Right cardiac atrium (tissue), 5 donors: Measurements from ENCODE around the gene ABR. TPM values are rescaled to one million over a fixed set of nuclear protein-coding genes. Genes with fewer than 3 reads are reported as not detected.
A peak's percentile ranks its signal among the peaks of the same experiment; 100 is the strongest.

ENCODE experiments used
- ATAC-seq, 2 donors: fragments of 200-7000 bp; cut with Tn5 transposase; one replicate each; pipeline versions ENCODE4 v1.8.0 to v1.9.1; 2020; ENCODE audit warnings: moderate library complexity in 2 of 2, mild to moderate bottlenecking in 1 of 2
- DNase-seq, 3 donors: peaks; one replicate each; pipeline ENCODE4 v3.0.0-alpha.2; 2020
- H3K27ac ChIP-seq: one replicate; pipeline ENCODE4 v1.5.1; 2013; ENCODE audit warnings: mild to moderate bottlenecking, low read length, control low read depth, moderate library complexity
- H3K27me3 ChIP-seq: one replicate; pipeline ENCODE4 v1.6.1; 2013; ENCODE audit not compliant: control insufficient read depth, insufficient read depth
- H3K4me1 ChIP-seq: one replicate; pipeline ENCODE4 v1.6.1; 2013; ENCODE audit warnings: low read length; ENCODE audit not compliant: control insufficient read depth, insufficient read depth
- H3K4me3 ChIP-seq: one replicate; pipeline ENCODE4 v1.5.1; 2013; ENCODE audit warnings: low read length, control low read depth
- H3K9me3 ChIP-seq: one replicate; pipeline ENCODE4 v1.6.1; 2013; ENCODE audit warnings: low read length; ENCODE audit not compliant: control insufficient read depth
- WGBS: extraction: QIAGEN DNeasy Blood & Tissue Kit; methylation state at CpG from one replicate; pipeline ENCODE4 v1.1.7; 2013; 5-methylcytosine and 5-hydroxymethylcytosine counted together
- intact Hi-C, 4 donors: fragments of 100-400 bp; cut with DNase I; formaldehyde crosslinking; loops; one replicate each; pipeline versions ENCODE4 v1.11.0 to v1.14.0; 2022 to 2023
- polyA plus RNA-seq: library from polyadenylated mRNA; stranded (reverse); fragments of 200-250 nt; gene quantifications from one replicate; pipeline ENCODE4 v1.2.3, GENCODE V29; 2013
- total RNA-seq, 4 donors: library from RNA; stranded (reverse); fragmentation: NEBNext Ultra II Directional; extraction: Animal tissue kit (Norgen Biotek cat#: 25700); gene quantifications; one replicate each; pipeline ENCODE4 v1.2.1, GENCODE V29; 2021
- donor health status: healthy with polysubstance abuse.
- donor health status: DM: no; HTN: yes; CAD: no.
- donor health status: DM: no; HTN: no; CAD: no.
- donor health status: DM: no; HTN: yes; CAD: no; lungs with severe emphysema.
- donor health status: DM: yes; HTN: yes; CAD: no.

Gene ABR
- total and polyA plus RNA-seq, 5 donors: 77.4 to 164 (median 145) TPM

DNA sequence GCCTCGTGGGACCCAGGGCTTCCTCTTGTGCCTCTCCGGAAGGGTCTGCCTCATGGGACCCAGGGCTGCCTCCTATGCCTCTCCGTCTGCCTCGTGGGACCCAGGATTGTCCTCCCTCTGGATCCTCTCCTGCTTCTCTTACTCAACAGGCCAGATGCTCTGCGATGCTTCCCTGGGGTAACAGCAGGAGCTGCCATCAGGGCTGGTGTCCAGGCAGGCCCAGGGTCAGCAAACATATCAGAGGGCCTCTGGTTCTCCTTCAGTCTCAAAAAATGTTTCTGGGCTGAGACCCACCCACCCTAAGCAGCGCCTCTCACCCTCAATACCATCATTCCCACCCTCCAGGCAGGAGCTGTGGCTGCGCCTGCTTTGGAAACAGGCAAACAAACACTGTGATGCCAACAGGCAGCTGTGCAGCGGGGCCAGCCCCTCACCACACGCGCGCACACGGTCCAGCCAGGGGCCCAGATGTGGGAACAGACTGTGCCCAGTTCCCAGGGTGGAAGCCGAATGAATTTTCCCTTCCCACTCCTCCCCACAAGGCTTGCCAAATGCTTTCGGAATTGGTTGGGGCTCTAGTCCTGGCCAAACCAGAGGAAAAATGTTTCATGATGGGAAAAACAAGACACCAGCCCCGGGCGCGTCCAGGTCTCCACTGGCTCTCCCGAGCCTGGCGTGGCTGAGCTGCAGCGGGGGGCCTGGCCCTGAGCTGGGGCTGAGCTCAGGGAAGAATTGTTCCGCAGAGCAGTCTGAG is 171.6 kb downstream of the ABR start:
- Histone ChIP-seq H3K4me3 (no peak overlapping the region), H3K27ac (peak overlapping the region; percentile 34), H3K9me3 (no peaks in the 10 kb centered on the region), H3K4me1 (peaks cover 11% of the 10 kb centered on the region), H3K27me3 (no peaks in the 10 kb centered on the region)
- DNase-seq: peak; percentile 67 to 88 (median 81)
- intact Hi-C loops: loop anchor here in 1 of 4 donors (10.0 kb wide), 1 partner anchor 47 kb away; no protein-coding TSS in a partner anchor
- WGBS: 67% methylated on average over 21 of the region's 21 CpGs
- peak; percentile 33 to 67 for ATAC-seq

DNA sequence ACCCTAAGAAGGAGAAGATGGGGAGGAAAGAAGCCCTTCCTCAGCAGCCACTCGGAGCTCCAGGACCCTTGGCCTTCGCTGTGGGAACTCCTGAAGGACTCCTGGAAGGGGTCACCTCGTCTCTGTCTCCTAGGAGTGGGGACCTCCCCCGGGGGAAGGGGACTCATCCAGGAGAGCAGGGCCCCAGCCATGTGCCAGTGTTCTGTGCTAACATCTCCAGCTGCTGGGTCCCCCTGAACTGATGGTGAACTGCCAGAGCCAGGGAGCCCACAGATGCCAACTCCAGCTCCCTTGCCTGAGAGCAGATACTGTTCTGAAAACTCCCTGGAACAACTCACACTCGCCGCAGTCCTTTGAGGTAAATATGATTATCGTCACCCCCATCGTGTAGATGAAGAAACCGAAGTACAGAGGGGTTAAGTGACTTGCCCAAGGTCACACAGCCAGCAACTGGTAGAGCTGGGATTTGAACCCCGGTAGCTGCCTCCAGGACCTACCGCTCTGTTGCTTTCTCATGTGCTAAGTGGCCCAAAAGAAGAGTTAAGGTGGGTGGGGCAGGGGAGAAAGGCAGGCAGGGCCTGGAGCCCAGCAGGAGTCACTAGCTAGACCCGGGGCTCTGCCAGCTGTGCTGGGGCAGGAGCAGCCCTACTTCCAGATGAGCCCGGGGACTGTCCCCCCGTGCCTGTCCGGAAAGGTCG is 172.3 kb downstream of the ABR start:
- Histone ChIP-seq H3K27me3 (no peaks in the 10 kb centered on the region), H3K27ac (peak overlapping the region; percentile 34), H3K9me3 (no peaks in the 10 kb centered on the region), H3K4me1 (peaks cover 17% of the 10 kb centered on the region), H3K4me3 (no peak overlapping the region)
- no peak for ATAC-seq
- peak in 1 of 3 donors; percentile 58 for DNase-seq
- WGBS: 80% methylated on average over 16 of the region's 16 CpGs
- intact Hi-C loops: loop anchor here in 1 of 4 donors (10.0 kb wide), 1 partner anchor 47 kb away; no protein-coding TSS in a partner anchor

DNA sequence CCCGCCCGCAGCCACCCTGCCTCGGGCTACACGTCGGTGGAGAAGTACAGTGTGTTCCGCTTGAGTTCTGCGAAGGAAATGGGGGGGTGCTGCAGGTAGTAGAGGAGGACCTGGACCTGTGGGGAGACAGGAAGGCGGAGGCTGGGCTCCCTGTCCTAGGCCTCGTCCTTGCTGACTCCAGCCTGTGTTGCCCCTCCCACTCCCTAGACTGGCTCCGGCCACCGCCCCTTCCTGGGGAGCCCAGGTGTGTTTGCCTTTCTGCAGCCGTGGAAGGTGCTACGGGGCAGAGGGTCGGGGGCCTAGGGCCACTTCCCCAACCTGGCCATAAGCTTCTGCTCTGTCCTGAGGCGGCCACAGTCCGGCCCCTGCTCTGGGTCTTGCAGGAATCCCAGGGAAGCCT is 173.7 kb downstream of the ABR start:
- H3K27ac ChIP-seq: peak overlapping the region; percentile 39
- peak in 2 of 3 donors; percentile 61 to 65 for DNase-seq
- 67% methylated on average over 16 of the region's 16 CpGs for WGBS
- H3K9me3 ChIP-seq: no peaks in the 10 kb centered on the region
- intact Hi-C loops: loop anchor here in 1 of 4 donors (10.0 kb wide), 1 partner anchor 49 kb away; no protein-coding TSS in a partner anchor
- H3K4me3 ChIP-seq: no peak overlapping the region
- no peaks in the 10 kb centered on the region for H3K27me3 ChIP-seq
- no peak for ATAC-seq
- peaks cover 29% of the 10 kb centered on the region for H3K4me1 ChIP-seq

DNA sequence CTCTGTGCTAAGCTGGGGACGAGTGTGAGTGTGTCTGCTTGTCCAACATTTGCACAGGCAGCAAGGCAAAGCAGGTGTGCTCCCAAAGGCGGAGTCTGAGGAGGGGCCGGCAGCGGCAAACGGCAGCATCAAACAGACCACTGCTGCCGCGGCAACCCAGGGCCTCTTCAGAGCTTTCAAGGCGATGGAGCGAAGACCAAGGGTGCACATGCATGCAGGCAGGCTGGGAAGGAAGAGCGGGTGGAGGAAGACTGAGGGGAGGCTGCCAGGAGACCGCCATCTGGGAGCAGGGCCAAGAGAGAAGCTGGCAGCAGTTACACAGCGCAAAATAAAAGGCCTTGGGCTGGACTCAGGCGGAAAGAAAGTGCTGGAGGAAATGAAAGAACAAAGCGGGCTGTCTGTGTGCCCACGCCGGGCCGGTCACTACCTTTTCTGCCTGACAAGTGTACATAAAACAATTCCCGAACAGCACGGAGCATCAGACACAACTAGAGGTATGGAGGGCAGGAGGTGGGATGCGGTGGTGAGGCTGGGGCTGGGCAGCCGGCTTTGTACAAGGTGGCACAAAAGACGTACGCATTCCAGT is 174.3 kb downstream of the ABR start:
- intact Hi-C loops: loop anchor here in 1 of 4 donors (10.0 kb wide), 1 partner anchor 49 kb away; no protein-coding TSS in a partner anchor
- H3K4me1 ChIP-seq: peaks cover 30% of the 10 kb centered on the region
- ATAC-seq (peak; percentile 35 to 56), DNase-seq (peak; percentile 76 to 91 (median 89))
- H3K27me3 ChIP-seq: no peaks in the 10 kb centered on the region
- WGBS: 24% methylated on average over 23 of the region's 23 CpGs
- H3K9me3 ChIP-seq: no peaks in the 10 kb centered on the region
- peak overlapping the region; percentile 39 for H3K27ac ChIP-seq
- no peak overlapping the region for H3K4me3 ChIP-seq

DNA sequence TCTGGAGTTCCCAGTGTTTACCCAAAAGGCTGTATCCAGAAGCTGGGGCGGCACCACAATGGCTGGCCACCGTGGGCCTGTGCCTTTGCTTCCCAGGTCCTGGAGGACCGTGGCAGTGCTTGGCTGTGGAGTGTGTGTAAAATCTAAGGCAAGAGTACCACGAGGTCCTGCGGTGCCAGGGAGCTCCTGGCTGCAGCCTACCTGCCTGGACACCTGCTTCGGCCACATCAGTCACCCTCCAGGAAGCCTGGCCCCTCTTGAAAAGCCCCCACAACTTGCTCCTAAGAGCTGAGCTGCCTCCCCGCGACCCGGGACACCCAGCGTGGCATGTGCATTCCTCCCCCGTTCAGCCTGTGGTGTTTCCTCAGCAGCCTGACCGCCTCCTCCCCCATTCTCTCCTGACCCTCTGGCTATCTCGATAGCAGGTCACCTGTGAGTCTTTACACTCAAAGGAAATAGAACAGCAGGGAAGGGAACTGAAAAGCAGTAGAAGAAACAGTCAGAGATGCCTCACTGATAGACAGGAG is 174.9 kb downstream of the ABR start:
- H3K4me1 ChIP-seq: peaks cover 32% of the 10 kb centered on the region
- intact Hi-C loops: loop anchor here in 3 of 4 donors (5.0 to 10.0 kb wide), 2 partner anchors 50 to 52 kb away; no protein-coding TSS in a partner anchor
- ATAC-seq: no peak
- no peak overlapping the region for H3K27ac ChIP-seq
- peak in 1 of 3 donors; percentile 39 for DNase-seq
- H3K4me3 ChIP-seq: no peak overlapping the region
- H3K9me3 ChIP-seq: no peaks in the 10 kb centered on the region
- WGBS: 72% methylated on average over 13 of the region's 13 CpGs
- H3K27me3 ChIP-seq: no peaks in the 10 kb centered on the region

DNA sequence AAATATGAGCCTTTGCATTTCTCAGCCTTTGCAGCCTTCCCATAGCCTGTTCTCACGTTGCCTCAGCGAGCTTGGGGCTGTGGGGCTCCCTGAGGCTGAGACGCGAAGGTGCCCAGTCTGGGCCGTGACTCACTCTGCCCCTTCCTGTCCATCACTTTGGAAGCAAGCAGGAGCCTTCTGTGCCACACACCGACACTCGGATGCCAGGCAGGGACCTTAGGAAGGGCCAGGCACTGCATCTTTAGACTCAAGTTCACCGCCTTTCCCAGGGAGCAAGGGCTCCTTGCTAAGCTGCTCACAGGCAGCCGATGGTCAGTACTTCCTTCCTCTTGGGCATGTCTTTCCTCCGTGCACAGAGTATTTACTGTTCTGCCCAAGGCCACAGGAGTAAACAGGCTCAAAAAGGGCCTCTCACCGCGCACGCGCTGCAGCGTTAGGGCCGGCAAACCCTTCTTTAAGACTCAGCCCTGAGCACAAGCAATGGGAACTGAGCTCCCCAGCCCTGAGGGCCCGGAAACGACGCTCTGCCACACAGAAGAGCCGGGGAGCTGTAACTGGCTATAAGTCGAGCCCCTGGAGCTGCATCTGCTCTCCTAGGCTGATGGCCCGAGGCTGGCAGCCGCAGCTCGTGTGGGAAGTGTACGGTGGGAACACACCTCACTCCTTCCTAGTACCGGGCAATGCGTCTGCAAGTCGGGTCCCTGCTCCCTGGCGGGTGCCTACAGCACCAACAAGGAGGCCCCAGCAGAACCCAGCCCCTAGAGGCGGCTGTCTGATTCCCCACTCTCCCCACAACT is 175.6 kb downstream of the ABR start:
- Histone ChIP-seq H3K4me1 (peaks cover 32% of the 10 kb centered on the region), H3K4me3 (no peak overlapping the region), H3K27ac (no peak overlapping the region), H3K9me3 (no peaks in the 10 kb centered on the region), H3K27me3 (no peaks in the 10 kb centered on the region)
- WGBS: 72% methylated on average over 30 of the region's 30 CpGs
- ATAC-seq: no peak
- intact Hi-C loops: loop anchor here in 3 of 4 donors (5.0 to 10.0 kb wide), 2 partner anchors 51 to 53 kb away; no protein-coding TSS in a partner anchor
- peak in 2 of 3 donors; percentile 48 to 49 for DNase-seq

DNA sequence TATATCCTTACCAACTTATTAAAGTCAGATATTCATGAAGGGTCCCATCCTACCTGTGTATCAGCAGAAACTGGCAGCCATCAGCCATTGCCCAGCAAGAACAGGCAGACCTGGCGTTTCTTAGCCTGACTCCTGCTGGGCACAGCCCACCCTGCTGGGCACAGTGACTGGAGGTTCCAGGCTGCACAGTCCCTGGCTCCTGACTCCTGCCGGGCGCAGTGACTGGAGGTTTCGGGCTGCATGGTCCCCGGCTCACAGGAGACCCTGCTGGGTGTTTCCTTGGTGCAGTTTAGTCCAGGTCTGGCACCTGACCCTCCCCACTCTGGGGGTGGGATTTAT is 176.2 kb downstream of the ABR start:
- no peaks in the 10 kb centered on the region for H3K27me3 ChIP-seq
- H3K4me3 ChIP-seq: no peak overlapping the region
- H3K27ac ChIP-seq: no peak overlapping the region
- intact Hi-C loops: loop anchor here in 3 of 4 donors (5.0 to 10.0 kb wide), 2 partner anchors 51 to 54 kb away; no protein-coding TSS in a partner anchor
- peaks cover 32% of the 10 kb centered on the region for H3K4me1 ChIP-seq
- H3K9me3 ChIP-seq: no peaks in the 10 kb centered on the region
- ATAC-seq: no peak
- DNase-seq: peak in 2 of 3 donors; percentile 46 to 56
- WGBS: 90% methylated on average over 5 of the region's 5 CpGs

DNA sequence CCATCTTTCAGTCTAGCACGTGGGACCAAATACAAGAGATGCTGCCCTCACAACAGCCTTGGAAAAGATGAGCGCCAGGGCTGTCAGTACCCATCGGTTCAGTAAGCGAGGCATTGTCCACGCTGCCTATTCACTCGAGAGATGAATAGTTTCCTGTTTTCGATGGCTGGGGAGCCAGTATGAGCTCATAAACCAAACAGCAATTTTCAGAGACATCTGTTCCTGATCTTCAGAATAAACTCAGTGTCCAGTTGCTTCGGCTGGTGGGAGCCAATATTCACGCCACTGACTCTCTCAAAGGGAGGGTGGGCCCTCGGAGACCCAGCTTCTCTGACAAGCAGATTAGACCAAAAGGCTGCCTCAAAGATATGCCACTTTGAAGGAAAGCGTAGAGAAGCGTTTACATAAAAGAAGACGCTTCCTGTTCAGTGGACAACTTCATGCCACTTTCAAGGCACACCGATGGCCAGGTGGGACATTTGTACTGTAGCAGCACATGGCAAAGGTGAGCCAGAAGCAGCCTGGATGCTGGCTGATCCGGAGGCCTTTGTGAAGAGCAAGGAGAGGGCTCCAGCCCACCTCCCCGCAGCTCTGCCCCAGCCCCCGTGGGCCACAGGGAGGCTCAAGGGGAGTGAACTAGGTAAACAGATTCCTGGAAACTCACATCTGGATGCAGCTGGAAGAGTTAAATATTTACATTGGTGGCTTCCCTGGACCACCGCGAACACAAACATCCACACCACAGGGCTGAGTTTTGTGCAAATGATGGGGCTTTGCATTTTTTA is 176.8 kb downstream of the ABR start:
- peak; percentile 17 to 47 for ATAC-seq
- no peak overlapping the region for H3K4me3 ChIP-seq
- peak overlapping the region; percentile 84 for H3K27ac ChIP-seq
- peak in 2 of 3 donors; percentile 55 to 79 for DNase-seq
- no peaks in the 10 kb centered on the region for H3K27me3 ChIP-seq
- no peaks in the 10 kb centered on the region for H3K9me3 ChIP-seq
- WGBS: 43% methylated on average over 19 of the region's 19 CpGs
- intact Hi-C loops: loop anchor here in 3 of 4 donors (5.0 to 10.0 kb wide), 2 partner anchors 52 to 54 kb away; no protein-coding TSS in a partner anchor
- peaks cover 32% of the 10 kb centered on the region for H3K4me1 ChIP-seq

DNA sequence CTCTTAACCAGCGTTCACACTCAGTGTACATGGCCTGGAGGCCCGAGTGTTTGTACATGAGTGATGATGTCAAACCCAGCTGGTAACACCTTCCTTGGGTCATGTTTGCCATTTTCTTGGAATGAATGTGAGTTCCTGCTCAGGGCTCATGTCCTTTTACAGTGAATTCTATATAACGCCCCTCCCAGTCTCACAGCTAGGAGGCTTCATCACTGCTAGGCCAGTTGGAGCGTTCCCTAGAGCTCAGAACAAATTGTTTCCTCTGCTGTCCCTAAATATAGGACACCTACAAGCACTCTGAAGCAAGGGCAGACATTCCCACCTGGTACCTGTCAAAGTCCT is 177.4 kb downstream of the ABR start:
- Histone ChIP-seq H3K4me3 (no peak overlapping the region), H3K4me1 (peaks cover 32% of the 10 kb centered on the region), H3K9me3 (no peaks in the 10 kb centered on the region), H3K27ac (peak overlapping the region; percentile 84), H3K27me3 (no peaks in the 10 kb centered on the region)
- ATAC-seq: peak; percentile 2 to 20
- WGBS: 33% methylated on average over 4 of the region's 4 CpGs
- DNase-seq: no peak
- intact Hi-C loops: loop anchor here in 3 of 4 donors (5.0 to 10.0 kb wide), 2 partner anchors 52 to 55 kb away; no protein-coding TSS in a partner anchor
